Measurements from ENCODE around the gene BFSP2. TPM values are rescaled to one million over a fixed set of nuclear protein-coding genes. Genes with fewer than 3 reads are reported as not detected.

Gene BFSP2
- total RNA-seq, 2 donors from 2014 or later = not detected

GRCh38 chr3:133393204-133393603, 6.7 kb upstream of the BFSP2 start:
- DNase-seq (ENCODE audit: low spot score) = no peak
- Histone ChIP-seq H3K4me1 (no peaks in the 10 kb centered on the region), H3K9me3 (no peaks in the 10 kb centered on the region), H3K27me3 (no peaks in the 10 kb centered on the region), H3K36me3 (peaks cover 5% of the 10 kb centered on the region), H3K27ac (no peak overlapping the region), H3K4me3 (no peak overlapping the region)
- no peak for TF ChIP-seq CTCF (IDR thresholded peaks at IDR 0.05)

- DNase-seq (ENCODE audit: low spot score) = no peak
- no peak overlapping the region for H3K27ac ChIP-seq
Measured at GRCh38 chr3:133393691-133394474, 6.0 kb upstream of the BFSP2 start.

GRCh38 chr3:133394561-133395311, 5.1 kb upstream of the BFSP2 start:
- no peak for TF ChIP-seq CTCF (IDR thresholded peaks at IDR 0.05)
- no peaks in the 10 kb centered on the region for H3K9me3 ChIP-seq

More at GRCh38 chr3:133393691-133394474, 6.0 kb upstream of the BFSP2 start:
- Histone ChIP-seq H3K9me3 (no peaks in the 10 kb centered on the region), H3K4me3 (no peak overlapping the region), H3K4me1 (no peaks in the 10 kb centered on the region), H3K36me3 (peaks cover 5% of the 10 kb centered on the region), H3K27me3 (no peaks in the 10 kb centered on the region)
- TF ChIP-seq CTCF (IDR thresholded peaks at IDR 0.05) = no peak

GRCh38 chr3:133396906-133397305, 3.0 kb upstream of the BFSP2 start:
- no peak for TF ChIP-seq CTCF (IDR thresholded peaks at IDR 0.05)

More at GRCh38 chr3:133394561-133395311, 5.1 kb upstream of the BFSP2 start:
- Histone ChIP-seq H3K27ac (no peak overlapping the region), H3K4me3 (no peak overlapping the region), H3K27me3 (no peaks in the 10 kb centered on the region), H3K36me3 (peaks cover 5% of the 10 kb centered on the region), H3K4me1 (no peaks in the 10 kb centered on the region)
- no peak for DNase-seq (ENCODE audit: low spot score)

GRCh38 chr3:133401374-133402135, 1.7 kb downstream of the BFSP2 start:
- no peak for DNase-seq (ENCODE audit: low spot score)
- Histone ChIP-seq H3K27me3 (no peaks in the 10 kb centered on the region), H3K27ac (no peak overlapping the region)

More at GRCh38 chr3:133396906-133397305, 3.0 kb upstream of the BFSP2 start:
- no peak for DNase-seq (ENCODE audit: low spot score)
- Histone ChIP-seq H3K4me1 (peaks cover 0 to 6% of the 10 kb centered on the region in 2 donors), H3K27me3 (no peaks in the 10 kb centered on the region), H3K36me3 (no peaks in the 10 kb centered on the region), H3K9me3 (no peaks in the 10 kb centered on the region), H3K4me3 (no peak overlapping the region), H3K27ac (no peak overlapping the region)

More at GRCh38 chr3:133401374-133402135, 1.7 kb downstream of the BFSP2 start:
- no peaks in the 10 kb centered on the region for H3K36me3 ChIP-seq
- peaks cover 0 to 6% of the 10 kb centered on the region in 2 donors for H3K4me1 ChIP-seq
- no peak overlapping the region for H3K4me3 ChIP-seq
- no peak for TF ChIP-seq CTCF (IDR thresholded peaks at IDR 0.05)
- H3K9me3 ChIP-seq = no peaks in the 10 kb centered on the region
